ENCODE results near the gene CGAS. TPM values are rescaled to one million over a fixed set of nuclear protein-coding genes. Genes with fewer than 3 reads are reported as not detected.
"Not testable (repeated sequence)": the region's sequence is repeated elsewhere in the genome, so short reads cannot be mapped to it uniquely, and the experiment has no call there.

CGAS gene
- 0.05 TPM in 1 of 2 replicates, not detected in the other for total RNA-seq (2014; rRNA removed; shearing (Covaris generic))

DNA sequence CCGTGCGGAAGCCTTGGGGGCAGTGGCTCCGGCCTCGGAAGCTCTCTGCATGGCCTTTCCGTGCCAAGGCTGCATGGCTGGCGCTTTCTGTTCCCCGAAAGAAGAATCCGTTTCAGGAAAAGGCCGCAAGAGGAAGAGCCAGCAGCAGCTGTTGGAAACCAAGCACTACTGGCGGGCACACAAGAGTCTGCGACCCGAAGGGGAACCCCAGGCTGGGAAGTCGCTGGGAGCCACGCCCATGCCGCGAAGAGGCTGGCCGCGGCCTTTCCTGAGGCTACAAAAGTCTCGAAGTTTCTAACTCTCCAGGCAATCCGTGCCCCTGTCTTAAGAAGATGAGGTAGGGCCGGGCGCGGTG, at the start of gene CGAS:
TSS of gene CGAS (minus strand) at position 191 of the 355 bp plus-strand sequence. CDS start at position 75, 116 bp downstream.
- Histone ChIP-seq H3K9me3 (replicated peaks) (peaks cover 8% of the 10 kb centered on the region), H3K36me3 (no peaks in the 10 kb centered on the region), H3K4me3 (no peak within 1 kb of the TSS), H3K27ac (no peak within 1 kb of the TSS), H3K27me3 (replicated peaks) (peaks cover 20% of the 10 kb centered on the region), H3K4me1 (replicated peaks) (no peaks in the 10 kb centered on the region)
- DNase-seq (ENCODE audit: low read depth in 1 of 2, low spot score in 2 of 2) = no peak

DNA sequence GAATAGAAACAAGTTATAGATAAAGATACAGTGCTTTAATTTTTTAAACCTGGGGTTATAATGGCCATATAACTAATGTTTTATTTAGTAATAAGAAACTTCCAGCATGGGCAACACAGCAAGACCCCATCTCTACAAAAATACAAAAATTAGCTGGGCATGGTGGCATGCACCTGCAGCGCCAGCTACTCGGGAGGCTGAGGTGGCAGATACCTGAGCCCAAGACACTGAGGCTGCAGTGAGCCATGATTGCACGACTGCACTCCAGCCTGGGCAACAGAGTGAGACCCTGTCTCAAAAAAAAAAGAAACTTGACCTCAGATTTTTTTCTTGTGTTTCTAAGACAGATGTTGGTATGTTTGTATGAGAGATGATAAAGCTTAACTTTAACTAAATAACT, 45.8 kb upstream of the CGAS start:
- no peaks in the 10 kb centered on the region for H3K27me3 ChIP-seq (replicated peaks)
- no peak for DNase-seq (ENCODE audit: low read depth in 1 of 2, low spot score in 2 of 2)
- no peaks in the 10 kb centered on the region for H3K4me1 ChIP-seq (replicated peaks)
- peaks cover 71% of the 10 kb centered on the region for H3K36me3 ChIP-seq
- no peak overlapping the region for H3K27ac ChIP-seq
- no peaks in the 10 kb centered on the region for H3K9me3 ChIP-seq (replicated peaks)
- no peak overlapping the region for H3K4me3 ChIP-seq

DNA sequence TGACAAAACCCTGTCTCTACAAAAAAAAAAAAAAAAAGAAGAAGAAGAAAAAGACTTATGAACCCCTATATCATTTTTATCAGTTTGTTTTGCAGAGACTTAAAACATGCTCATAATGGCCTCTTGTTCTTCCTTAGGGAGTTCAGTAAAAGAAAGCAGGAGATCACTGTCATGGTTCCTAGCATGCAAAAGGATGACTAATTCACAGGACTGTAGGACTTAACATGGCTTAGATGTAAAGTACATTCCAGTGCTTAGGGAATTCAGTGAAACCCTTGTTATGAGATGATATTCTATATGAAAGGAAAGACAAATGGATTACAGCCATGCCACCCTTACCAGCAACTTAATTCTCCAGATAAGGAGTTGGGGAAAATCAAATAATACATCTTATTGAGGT, 39.3 kb upstream of the CGAS start:
- Histone ChIP-seq H3K4me1 (replicated peaks) (no peaks in the 10 kb centered on the region), H3K36me3 (peaks cover 65% of the 10 kb centered on the region), H3K4me3 (no peak overlapping the region), H3K9me3 (replicated peaks) (no peaks in the 10 kb centered on the region), H3K27ac (no peak overlapping the region), H3K27me3 (replicated peaks) (no peaks in the 10 kb centered on the region)
- no peak for DNase-seq (ENCODE audit: low read depth in 1 of 2, low spot score in 2 of 2)

DNA sequence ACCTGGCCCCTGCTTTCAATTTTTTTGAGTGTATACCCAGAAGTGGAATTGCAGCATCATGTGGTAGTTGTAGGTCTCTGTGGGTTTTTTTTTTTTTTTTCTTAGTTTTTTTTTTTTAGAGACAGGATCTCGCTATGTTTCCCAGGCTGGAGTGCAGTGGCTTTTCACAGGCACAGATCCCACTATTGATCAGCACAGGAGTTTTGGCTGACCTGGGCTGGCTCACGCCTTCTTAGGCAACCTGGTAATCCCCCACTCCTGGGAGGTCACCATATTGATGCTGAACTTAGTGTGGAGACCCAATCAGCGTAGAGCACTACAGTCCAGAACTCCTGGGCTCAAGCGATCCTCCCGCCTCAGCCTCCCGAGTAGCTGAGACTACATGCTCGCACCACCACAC, 35.4 kb upstream of the CGAS start:
- no peak for DNase-seq (ENCODE audit: low read depth in 1 of 2, low spot score in 2 of 2)
- no peak overlapping the region for H3K27ac ChIP-seq
- no peaks in the 10 kb centered on the region for H3K27me3 ChIP-seq (replicated peaks)
- H3K4me3 ChIP-seq = no peak overlapping the region
- peaks cover 73% of the 10 kb centered on the region for H3K36me3 ChIP-seq
- H3K4me1 ChIP-seq (replicated peaks) = no peaks in the 10 kb centered on the region
- H3K9me3 ChIP-seq (replicated peaks) = no peaks in the 10 kb centered on the region

DNA sequence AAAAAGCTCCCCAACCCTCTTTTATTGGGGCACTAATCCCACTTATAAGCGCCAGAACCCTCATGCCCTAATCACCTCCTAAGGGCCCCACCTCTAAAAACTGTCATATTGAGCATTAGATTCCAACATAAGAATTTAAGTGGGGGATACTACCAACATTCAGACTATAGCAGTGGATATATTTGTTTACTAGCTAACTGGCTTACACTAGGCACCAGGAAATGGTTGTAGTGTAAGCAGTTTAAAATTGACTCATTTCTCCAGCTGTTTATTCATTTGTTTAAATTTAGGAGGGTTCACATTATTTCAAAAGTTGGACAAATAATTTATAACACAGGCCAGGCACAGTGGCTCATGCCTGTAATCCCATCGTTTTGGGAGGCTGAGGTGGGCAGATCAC, 32.3 kb upstream of the CGAS start:
- no peaks in the 10 kb centered on the region for H3K27me3 ChIP-seq (replicated peaks)
- H3K4me1 ChIP-seq (replicated peaks) = no peaks in the 10 kb centered on the region
- H3K4me3 ChIP-seq = no peak overlapping the region
- no peak overlapping the region for H3K27ac ChIP-seq
- peaks cover 82% of the 10 kb centered on the region for H3K36me3 ChIP-seq
- no peaks in the 10 kb centered on the region for H3K9me3 ChIP-seq (replicated peaks)
- no peak for DNase-seq (ENCODE audit: low read depth in 1 of 2, low spot score in 2 of 2)

DNA sequence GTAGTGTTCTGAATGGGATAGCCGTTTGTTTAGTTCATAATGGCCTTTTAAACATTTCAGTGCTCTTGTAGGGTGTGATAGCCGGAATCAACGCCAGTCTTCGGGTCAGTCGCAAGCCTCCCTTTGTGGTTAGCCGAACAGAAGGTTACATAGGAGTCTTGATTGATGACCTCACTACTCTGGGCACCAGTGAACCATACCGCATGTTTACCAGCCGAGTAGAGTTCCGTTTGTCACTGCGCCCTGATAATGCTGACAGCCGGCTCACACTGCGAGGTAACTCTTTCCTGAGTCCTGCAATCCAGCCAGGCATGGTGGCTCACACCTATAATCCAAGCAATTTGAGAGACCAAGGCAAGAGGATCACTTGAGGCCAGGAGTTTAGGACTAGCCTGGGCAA, 29.9 kb upstream of the CGAS start:
- H3K36me3 ChIP-seq = peaks cover 84% of the 10 kb centered on the region
- no peaks in the 10 kb centered on the region for H3K4me1 ChIP-seq (replicated peaks)
- no peak overlapping the region for H3K4me3 ChIP-seq
- DNase-seq (ENCODE audit: low read depth in 1 of 2, low spot score in 2 of 2) = no peak
- no peaks in the 10 kb centered on the region for H3K9me3 ChIP-seq (replicated peaks)
- H3K27me3 ChIP-seq (replicated peaks) = no peaks in the 10 kb centered on the region
- no peak overlapping the region for H3K27ac ChIP-seq

DNA sequence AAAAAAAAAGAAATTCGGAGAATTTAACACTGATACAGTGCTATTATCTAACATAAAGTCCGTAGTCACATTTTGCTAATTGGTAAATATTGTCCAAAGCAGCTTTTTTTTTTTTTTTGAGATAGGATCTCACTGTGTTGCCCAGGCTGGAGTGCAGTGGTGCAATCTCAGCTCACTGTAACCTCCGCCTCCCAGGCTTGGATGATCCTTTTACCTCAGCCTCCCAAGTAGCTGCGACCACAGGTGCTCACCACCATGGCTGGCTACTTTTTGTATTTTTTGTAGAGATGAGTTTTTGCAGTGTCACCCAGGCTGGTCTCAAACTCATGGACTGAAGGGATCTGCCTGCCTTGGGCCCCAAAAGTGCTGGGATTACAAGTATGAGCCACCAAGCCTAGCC, 25.3 kb upstream of the CGAS start:
- Histone ChIP-seq H3K36me3 (peaks cover 85% of the 10 kb centered on the region), H3K27ac (no peak overlapping the region), H3K4me1 (replicated peaks) (no peaks in the 10 kb centered on the region), H3K4me3 (no peak overlapping the region), H3K9me3 (replicated peaks) (no peaks in the 10 kb centered on the region), H3K27me3 (replicated peaks) (no peaks in the 10 kb centered on the region)
- no peak for DNase-seq (ENCODE audit: low read depth in 1 of 2, low spot score in 2 of 2)

DNA sequence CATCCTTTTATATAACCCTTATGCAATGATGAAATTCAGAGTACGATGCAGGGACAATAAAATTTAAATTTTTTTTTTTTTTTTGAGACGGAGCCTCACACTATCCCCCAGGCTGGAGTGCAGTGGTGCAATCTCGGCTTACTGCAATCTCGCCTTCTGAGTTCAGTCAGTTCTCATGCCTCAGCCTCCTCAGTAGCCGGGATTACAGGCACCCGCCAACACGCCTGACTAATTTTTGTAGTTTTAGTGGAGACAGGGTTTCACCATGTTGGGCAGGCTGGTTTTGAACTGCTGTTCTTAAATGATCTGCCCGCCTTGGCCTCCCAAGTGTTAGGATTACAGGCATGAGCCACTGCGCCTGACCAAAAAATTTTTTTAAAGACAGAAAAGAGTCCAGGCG, 24.6 kb upstream of the CGAS start:
- DNase-seq (ENCODE audit: low read depth in 1 of 2, low spot score in 2 of 2) = no peak
- Histone ChIP-seq H3K4me3 (no peak overlapping the region), H3K36me3 (peaks cover 81% of the 10 kb centered on the region), H3K27ac (no peak overlapping the region), H3K4me1 (replicated peaks) (no peaks in the 10 kb centered on the region), H3K9me3 (replicated peaks) (no peaks in the 10 kb centered on the region), H3K27me3 (replicated peaks) (no peaks in the 10 kb centered on the region)

DNA sequence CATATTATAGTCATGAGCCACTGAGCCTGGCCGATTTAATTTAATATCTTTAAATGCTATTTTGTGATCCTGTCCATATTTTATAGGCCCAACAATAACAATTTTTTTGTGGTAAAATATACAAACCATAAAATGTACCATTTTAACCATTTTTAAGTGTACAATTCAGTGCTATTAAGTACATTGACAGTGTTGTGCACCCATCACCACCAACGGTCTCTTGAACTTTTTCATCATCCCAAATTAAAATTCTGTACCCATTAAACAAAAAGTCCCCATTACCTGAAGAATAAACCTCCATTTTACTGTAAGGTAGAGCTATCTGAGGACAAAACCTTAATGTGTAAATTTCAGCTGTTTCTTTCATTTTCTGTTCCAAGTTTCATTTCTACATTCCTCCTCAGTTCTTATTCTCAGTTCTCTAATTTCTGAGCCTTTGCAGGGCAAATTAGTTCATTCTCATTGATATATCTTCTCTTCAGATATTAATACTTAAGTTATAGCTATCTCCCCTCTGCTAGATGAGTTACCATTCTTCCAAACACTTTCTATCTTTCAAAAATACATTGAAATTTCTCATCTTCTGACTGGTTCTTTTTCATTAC, 19.7 kb upstream of the CGAS start:
- no peaks in the 10 kb centered on the region for H3K4me1 ChIP-seq (replicated peaks)
- no peak for DNase-seq (ENCODE audit: low read depth in 1 of 2, low spot score in 2 of 2)
- no peak overlapping the region for H3K27ac ChIP-seq
- no peak overlapping the region for H3K4me3 ChIP-seq
- peaks cover 72% of the 10 kb centered on the region for H3K36me3 ChIP-seq
- H3K9me3 ChIP-seq (replicated peaks) = no peaks in the 10 kb centered on the region
- no peaks in the 10 kb centered on the region for H3K27me3 ChIP-seq (replicated peaks)

DNA sequence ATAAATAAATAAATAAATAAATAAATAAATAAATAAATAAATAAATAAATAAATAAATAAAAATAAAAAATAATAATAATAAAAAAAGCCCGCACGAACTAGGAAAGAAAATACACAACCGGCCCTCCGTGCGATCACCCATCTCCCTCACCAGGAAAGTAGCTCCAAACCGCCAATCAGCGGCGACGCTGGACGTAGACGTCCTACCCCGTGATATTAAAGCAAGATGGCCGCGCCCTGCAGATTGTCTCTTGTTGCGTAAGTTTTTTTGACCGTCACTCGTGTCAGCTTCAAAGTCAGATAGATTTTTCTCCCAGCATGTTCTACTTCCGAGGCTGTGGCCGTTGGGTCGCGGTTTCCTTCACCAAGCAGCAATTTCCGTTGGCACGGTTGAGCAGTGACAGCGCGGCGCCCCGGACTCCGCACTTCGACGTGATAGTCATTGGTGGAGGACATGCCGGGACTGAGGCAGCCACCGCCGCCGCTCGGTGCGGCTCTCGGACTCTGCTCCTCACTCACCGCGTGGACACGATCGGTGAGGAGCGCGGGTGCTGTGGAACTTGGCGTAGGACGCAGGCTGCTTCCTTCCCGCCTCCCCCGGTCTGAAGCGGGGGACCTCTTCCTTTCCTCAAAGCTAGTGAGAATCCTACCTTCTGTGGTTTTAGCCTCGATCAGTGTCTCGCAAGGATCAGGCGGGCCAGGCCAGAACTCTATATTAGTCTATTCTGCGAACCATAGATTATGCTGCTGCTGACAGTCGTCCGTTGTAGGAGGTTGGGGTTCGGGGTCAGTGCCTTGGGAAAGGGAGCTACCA, 9.6 kb upstream of the CGAS start, which contains the start of gene MTO1:
TSS of gene MTO1 (plus strand) at position 201 of the 814 bp plus-strand sequence. CDS start at position 319, 118 bp downstream.
- Histone ChIP-seq H3K9me3 (replicated peaks) (no peaks in the 10 kb centered on the region), H3K4me3 (peak within 1 kb of the TSS; percentile 71), H3K4me1 (replicated peaks) (0 out of 2 replicates have a peak, but pooled peaks cover 7% of the 10 kb centered on the region), H3K36me3 (peaks cover 29% of the 10 kb centered on the region), H3K27me3 (replicated peaks) (no peaks in the 10 kb centered on the region), H3K27ac (peak within 1 kb of the TSS; percentile 83)
- DNase-seq (ENCODE audit: low read depth in 1 of 2, low spot score in 2 of 2) = peak; percentile 85 to 87

DNA sequence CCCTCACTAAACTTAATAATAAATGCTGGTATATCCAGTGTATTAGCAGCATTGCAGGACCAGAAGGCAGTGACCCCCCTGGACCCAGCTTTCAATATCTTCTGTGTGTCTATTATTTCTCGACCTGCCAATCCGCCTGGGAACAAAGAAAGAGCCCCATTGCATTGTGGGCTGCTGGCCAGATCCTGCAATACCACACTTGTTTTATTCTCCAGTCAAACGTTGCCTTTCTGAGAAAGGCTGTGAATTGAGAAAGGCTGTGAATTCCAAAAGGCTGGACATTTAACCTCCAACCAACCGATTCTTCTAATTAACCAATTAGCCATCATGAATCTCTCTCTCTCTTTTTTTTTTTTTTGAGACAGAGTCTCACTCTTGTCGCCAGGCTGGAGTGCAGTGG, 8.0 kb upstream of the CGAS start:
- Histone ChIP-seq H3K4me3 (no peak overlapping the region), H3K4me1 (replicated peaks) (0 out of 2 replicates have a peak, but pooled peaks cover 7% of the 10 kb centered on the region), H3K27ac (no peak overlapping the region), H3K36me3 (peaks cover 19% of the 10 kb centered on the region), H3K9me3 (replicated peaks) (no peaks in the 10 kb centered on the region), H3K27me3 (replicated peaks) (no peaks in the 10 kb centered on the region)
- DNase-seq (ENCODE audit: low read depth in 1 of 2, low spot score in 2 of 2) = no peak

DNA sequence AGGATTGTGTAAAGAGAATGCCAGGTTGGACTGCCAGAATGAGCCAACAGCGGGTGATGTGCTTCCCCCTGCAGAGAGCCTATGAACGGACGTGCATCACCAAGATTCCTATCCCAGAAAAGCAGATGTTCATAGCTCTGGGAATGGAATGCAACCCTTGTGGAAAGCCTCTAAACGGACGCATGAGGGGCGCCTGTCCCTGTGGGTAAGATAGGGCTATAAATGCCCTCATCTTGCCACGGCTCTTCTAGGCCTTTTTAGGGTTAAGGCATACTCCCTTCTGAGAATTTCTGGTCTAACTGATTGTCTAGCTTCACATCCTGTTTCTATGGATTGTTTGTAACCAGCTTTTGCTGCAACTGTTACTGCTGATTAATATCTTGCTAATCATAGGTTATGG, 7.4 kb upstream of the CGAS start:
- H3K9me3 ChIP-seq (replicated peaks); H3K27me3 ChIP-seq (replicated peaks); H3K4me1 ChIP-seq (replicated peaks); H3K27ac ChIP-seq; DNase-seq (ENCODE audit: low read depth in 1 of 2, low spot score in 2 of 2); H3K4me3 ChIP-seq: not testable (repeated sequence)
- H3K36me3 ChIP-seq = peaks cover 16% of the 10 kb centered on the region

DNA sequence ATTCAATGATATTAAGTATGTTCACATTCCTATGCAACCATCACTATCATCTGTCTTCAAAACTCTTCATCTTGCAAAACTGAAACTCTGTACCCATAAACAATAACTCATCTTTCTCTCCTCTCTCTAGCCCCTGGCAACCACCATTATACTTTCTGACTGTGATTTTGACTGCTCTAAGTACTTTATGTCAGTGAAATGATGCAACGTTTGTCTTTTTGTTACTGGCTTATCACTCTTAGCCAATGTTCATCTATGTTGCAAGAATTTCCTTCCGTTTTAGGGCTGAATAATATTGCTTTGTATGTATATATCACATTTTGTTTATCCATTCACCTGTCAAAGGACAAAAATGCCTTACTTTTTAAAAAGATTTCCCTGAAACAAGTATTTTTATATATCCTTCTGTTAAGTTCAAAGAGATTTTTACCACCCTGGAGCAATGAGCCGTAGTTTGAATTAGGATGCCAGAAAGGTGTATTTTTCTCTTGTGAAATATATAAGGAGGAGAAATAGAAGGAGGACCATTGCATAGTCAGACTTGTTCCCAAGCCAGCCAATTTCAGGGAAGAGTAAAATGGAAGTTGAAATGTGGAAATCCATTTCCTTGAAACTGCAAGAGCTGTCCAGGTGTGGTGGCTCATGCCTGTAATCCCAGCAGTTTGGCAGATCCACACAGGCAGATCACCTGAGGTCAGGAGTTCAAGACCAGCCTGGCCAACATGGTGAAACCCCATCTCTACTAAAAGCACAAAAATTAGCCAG, 4.0 kb upstream of the CGAS start:
- H3K36me3 ChIP-seq = no peaks in the 10 kb centered on the region
- DNase-seq (ENCODE audit: low read depth in 1 of 2, low spot score in 2 of 2) = no peak
- H3K4me1 ChIP-seq (replicated peaks) = 0 out of 2 replicates have a peak, but pooled peaks cover 2% of the 10 kb centered on the region

More for the DNA sequence above, 4.0 kb upstream of the CGAS start:
- Histone ChIP-seq H3K27me3 (replicated peaks) (peaks cover 14% of the 10 kb centered on the region; the same call in 1 of the 2 replicates), H3K27ac (no peak overlapping the region), H3K4me3 (no peak overlapping the region), H3K9me3 (replicated peaks) (peaks cover 7% of the 10 kb centered on the region)

Measured in SJSA1 (cell line).